ENCODE results near the gene KCNK15. TPM values are rescaled to one million over a fixed set of nuclear protein-coding genes. Genes with fewer than 3 reads are reported as not detected.

Gene KCNK15
- total RNA-seq, 1 donor from 2014 or later = 14.2 TPM

GRCh38 chr20:44788706-44789456, 43.2 kb downstream of the KCNK15 start:
- no peak for DNase-seq (ENCODE audit: low spot score)

GRCh38 chr20:44790638-44791393, 45.2 kb downstream of the KCNK15 start:
- no peak for DNase-seq (ENCODE audit: low spot score)

DNA sequence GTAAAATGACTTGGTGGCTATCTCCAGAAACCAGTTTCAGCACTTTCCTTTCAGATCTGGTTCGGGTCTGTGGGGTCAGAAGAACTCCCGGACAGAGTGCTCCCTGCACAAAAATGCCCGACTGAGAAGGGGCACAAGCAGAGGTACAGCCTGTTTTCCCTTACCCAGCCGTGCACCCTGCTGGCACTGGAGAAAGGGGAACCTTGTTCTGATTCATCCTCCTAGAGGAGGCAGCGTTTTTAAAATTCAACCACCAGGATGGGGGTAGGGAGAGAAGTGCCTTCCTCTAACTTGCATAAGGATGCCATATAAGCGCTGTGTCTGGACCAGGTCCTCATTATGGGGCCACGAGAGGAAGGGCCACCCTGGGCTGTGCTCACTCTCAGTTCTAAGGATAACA, 47.1 kb downstream of the KCNK15 start:
- no peak for DNase-seq (ENCODE audit: low spot score)

- no peak for DNase-seq (ENCODE audit: low spot score)
Measured at GRCh38 chr20:44795836-44796235, 50.2 kb downstream of the KCNK15 start.

GRCh38 chr20:44796311-44796710, 50.6 kb downstream of the KCNK15 start:
- DNase-seq (ENCODE audit: low spot score) = no peak

GRCh38 chr20:44796758-44797457, 51.2 kb downstream of the KCNK15 start:
- DNase-seq (ENCODE audit: low spot score) = no peak

DNA sequence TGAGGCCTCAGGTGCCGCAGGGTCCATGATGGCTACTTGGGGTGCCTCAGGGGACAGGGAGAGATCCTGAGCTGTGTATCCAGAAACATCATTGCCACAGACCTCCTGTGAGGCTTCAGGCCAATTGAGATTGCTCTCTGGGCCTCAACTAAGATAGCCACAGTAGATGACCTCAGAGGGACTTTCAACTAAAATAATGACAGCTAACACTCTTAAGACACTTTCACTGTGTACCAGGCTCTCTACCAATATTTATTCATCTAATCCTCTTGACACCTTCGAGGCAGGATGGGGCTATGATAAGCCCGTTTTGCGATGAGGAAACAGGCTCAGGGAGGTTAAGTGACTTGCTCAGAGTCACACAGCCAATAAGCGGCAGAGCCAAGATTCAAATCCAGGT, 54.0 kb downstream of the KCNK15 start:
- no peak for DNase-seq (ENCODE audit: low spot score)

DNA sequence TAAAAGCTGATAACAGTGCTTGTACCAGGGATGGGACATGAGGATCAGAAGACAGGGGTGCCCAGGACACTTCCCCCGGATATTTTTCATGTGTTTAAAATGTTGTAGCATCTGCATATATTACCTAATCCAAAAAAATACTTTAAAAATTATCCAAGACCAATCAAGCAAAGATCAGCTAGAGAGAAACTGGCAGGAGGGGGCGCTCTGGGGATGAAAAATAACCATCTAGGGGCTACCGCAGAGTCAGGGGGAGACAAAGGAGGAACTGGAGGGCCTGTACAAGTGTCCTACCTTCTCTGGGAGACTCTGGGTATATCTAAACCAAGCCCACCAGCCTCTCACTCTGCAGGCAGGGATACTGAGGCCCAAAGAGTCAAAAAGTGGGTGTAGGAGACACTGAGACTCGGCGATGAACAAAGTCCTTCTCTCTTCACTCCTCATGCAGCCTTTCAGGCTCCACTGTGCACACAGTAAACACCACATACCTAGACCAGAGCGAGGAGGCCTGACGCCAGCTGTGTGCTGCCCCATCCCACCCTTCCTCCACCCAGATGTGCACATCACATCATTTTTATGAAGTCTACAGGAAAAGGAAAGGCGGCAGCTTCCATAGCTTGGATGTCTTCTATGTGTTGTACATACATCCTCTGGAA, 54.9 kb downstream of the KCNK15 start:
- DNase-seq (ENCODE audit: low spot score) = no peak

Other genes with a start within 250 kb of the KCNK15 start
- 120 TPM for gene SERINC3, start 223.8 kb upstream of the KCNK15 start, total RNA-seq
- gene PKIG, start 163.3 kb upstream of the KCNK15 start, total RNA-seq = 92.0 TPM
- 5.1 TPM for gene ADA, start 94.2 kb upstream of the KCNK15 start, total RNA-seq
- gene CCN5, start 30.5 kb upstream of the KCNK15 start, total RNA-seq = 1.6 TPM
- 0.06 TPM for gene RIMS4, start 64.7 kb downstream of the KCNK15 start, total RNA-seq
- 178 TPM for gene YWHAB, start 139.8 kb downstream of the KCNK15 start, total RNA-seq
- 64.4 TPM for gene PABPC1L, start 164.2 kb downstream of the KCNK15 start, total RNA-seq
- gene TOMM34, start 214.5 kb downstream of the KCNK15 start, total RNA-seq = 21.4 TPM
- gene STK4, start 220.6 kb downstream of the KCNK15 start, total RNA-seq = 29.3 TPM

All from mucosa of gallbladder (tissue), 1 donor.